ENCODE results near the gene MISP3. TPM values are rescaled to one million over a fixed set of nuclear protein-coding genes. Genes with fewer than 3 reads are reported as not detected.
"Not testable (repeated sequence)": the region's sequence is repeated elsewhere in the genome, so short reads cannot be mapped to it uniquely, and the experiment has no call there.

MISP3 gene
- total and polyA plus RNA-seq, 2 donors from 2014 or later = 8.7 to 32.0 TPM

DNA sequence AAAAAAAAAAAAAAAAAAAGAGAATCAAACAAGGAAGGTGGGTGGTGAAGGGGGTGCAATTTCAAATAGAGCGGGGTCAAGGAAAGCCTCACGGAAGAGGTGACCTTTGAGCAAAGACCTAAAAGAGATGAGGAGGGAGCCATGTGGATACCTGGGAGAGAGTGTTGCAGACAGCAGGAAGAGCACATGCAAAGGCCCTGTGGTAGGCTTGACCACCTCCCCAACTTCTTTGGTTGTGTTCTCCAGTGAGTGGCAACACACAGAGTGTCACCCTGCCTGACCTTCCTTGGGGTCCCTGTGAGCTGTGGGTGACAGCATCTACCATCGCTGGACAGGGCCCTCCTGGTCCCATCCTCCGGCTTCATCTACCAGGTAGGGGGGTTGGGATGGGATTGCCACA, 22.1 kb upstream of the MISP3 start:
- H3K27me3 ChIP-seq (ENCODE audit: control insufficient read depth, insufficient read depth, low read length) = no peaks in the 10 kb centered on the region
- no peak overlapping the region for H3K4me3 ChIP-seq (ENCODE audit: low read length in 3 of 3)
- H3K9ac ChIP-seq (ENCODE audit: low read length in 3 of 3) = no peak overlapping the region
- no peak overlapping the region for H3K27ac ChIP-seq (ENCODE audit: low read depth in 2 of 2, low read length in 2 of 2)
- intact Hi-C loops (cut with DNase I) = loop anchor here (10.0 kb wide), 1 partner anchor 166 kb away; no protein-coding TSS in a partner anchor
- no peak for DNase-seq
- no peaks in the 10 kb centered on the region for H3K36me3 ChIP-seq (ENCODE audit: control insufficient read depth in 2 of 3, insufficient read depth in 3 of 3, low read length in 3 of 3)
- peaks cover 0 to 5% (median 0%) of the 10 kb centered on the region in 3 donors for H3K9me3 ChIP-seq (ENCODE audit: control insufficient read depth in 2 of 3, insufficient read depth in 1 of 3, low read length in 3 of 3)
- no peak for FAIRE-seq
- H3K4me1 ChIP-seq (ENCODE audit: control insufficient read depth in 2 of 3, insufficient read depth in 2 of 3, low read depth in 1 of 3, low read length in 3 of 3) = no peaks in the 10 kb centered on the region
- TF ChIP-seq, protein P1, sequence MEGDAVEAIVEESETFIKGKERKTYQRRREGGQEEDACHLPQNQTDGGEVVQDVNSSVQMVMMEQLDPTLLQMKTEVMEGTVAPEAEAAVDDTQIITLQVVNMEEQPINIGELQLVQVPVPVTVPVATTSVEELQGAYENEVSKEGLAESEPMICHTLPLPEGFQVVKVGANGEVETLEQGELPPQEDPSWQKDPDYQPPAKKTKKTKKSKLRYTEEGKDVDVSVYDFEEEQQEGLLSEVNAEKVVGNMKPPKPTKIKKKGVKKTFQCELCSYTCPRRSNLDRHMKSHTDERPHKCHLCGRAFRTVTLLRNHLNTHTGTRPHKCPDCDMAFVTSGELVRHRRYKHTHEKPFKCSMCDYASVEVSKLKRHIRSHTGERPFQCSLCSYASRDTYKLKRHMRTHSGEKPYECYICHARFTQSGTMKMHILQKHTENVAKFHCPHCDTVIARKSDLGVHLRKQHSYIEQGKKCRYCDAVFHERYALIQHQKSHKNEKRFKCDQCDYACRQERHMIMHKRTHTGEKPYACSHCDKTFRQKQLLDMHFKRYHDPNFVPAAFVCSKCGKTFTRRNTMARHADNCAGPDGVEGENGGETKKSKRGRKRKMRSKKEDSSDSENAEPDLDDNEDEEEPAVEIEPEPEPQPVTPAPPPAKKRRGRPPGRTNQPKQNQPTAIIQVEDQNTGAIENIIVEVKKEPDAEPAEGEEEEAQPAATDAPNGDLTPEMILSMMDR (IDR thresholded peaks at IDR 0.05; ENCODE audit: borderline replicate concordance, extremely low read depth, insufficient read depth) = no peak

DNA sequence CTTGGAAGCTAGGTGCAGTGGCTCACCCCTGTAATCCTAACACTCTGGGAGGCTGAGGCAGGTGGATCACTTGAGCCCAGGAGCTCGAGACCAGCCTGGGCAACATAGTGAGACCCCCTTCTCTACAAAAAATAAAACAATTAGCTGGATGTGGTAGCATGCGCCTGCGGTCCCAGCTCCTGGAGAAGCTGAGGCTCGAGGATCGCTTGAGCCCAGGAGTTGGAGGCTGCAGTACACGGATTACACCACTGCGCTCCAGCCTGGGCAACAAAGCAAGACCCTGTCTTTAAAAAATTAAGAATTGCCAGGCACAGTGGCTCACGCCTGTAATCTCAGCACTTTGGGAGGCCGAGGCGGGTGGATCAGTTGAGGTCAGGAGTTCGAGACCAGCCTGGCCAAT, 21.6 kb upstream of the MISP3 start:
- not testable (repeated sequence) for H3K9ac ChIP-seq (ENCODE audit: low read length in 3 of 3); FAIRE-seq; H3K4me3 ChIP-seq (ENCODE audit: low read length in 3 of 3); H3K27ac ChIP-seq (ENCODE audit: low read depth in 2 of 2, low read length in 2 of 2); DNase-seq; H3K27me3 ChIP-seq (ENCODE audit: control insufficient read depth, insufficient read depth, low read length); H3K9me3 ChIP-seq (ENCODE audit: control insufficient read depth in 2 of 3, insufficient read depth in 1 of 3, low read length in 3 of 3); H3K36me3 ChIP-seq (ENCODE audit: control insufficient read depth in 2 of 3, insufficient read depth in 3 of 3, low read length in 3 of 3); H3K4me1 ChIP-seq (ENCODE audit: control insufficient read depth in 2 of 3, insufficient read depth in 2 of 3, low read depth in 1 of 3, low read length in 3 of 3)
- intact Hi-C loops (cut with DNase I) = loop anchor here (10.0 kb wide), 1 partner anchor 166 kb away; no protein-coding TSS in a partner anchor

DNA sequence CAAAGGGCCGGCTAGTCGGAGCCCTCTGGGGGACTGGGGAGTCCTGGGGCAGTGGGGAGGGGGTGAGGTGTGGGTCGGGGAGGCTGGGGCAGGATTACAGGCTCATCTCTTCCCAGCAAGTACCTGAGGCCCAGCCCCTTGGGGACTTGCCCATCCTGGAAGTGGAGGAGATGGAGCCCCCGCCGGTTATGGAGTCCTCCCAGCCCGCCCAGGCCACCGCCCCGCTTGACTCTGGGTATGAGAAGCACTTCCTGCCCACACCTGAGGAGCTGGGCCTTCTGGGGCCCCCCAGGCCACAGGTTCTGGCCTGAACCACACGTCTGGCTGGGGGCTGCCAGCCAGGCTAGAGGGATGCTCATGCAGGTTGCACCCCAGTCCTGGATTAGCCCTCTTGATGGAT, 20.6 kb upstream of the MISP3 start:
- TF ChIP-seq, protein P1 (IDR thresholded peaks at IDR 0.05; ENCODE audit: borderline replicate concordance, extremely low read depth, insufficient read depth) = no peak
- intact Hi-C loops (cut with DNase I) = loop anchor here (10.0 kb wide), 1 partner anchor 167 kb away; no protein-coding TSS in a partner anchor
- no peak for DNase-seq

DNA sequence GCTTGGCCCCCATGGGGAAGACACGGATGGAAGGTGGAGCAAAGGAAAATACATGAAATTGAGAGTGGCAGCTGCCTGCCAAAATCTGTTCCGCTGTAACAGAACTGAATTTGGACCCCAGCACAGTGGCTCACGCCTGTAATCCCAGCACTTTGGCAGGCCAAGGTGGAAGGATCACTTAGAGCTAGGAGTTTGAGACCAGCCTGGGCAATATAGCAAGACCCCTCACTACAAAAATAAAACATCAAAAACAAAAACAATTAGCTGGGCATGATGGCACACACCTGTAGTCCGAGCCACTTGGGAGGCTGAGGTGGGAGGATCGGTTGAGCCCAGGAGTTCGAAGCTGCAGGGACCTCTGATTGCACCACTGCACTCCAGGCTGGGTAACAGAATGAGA, 20.1 kb upstream of the MISP3 start:
- no peaks in the 10 kb centered on the region for H3K27me3 ChIP-seq (ENCODE audit: control insufficient read depth, insufficient read depth, low read length)
- no peak for FAIRE-seq
- TF ChIP-seq, protein P1 (IDR thresholded peaks at IDR 0.05; ENCODE audit: borderline replicate concordance, extremely low read depth, insufficient read depth) = no peak
- intact Hi-C loops (cut with DNase I) = loop anchor here (10.0 kb wide), 1 partner anchor 168 kb away; no protein-coding TSS in a partner anchor
- no peaks in the 10 kb centered on the region for H3K36me3 ChIP-seq (ENCODE audit: control insufficient read depth in 2 of 3, insufficient read depth in 3 of 3, low read length in 3 of 3)
- no peak for DNase-seq
- H3K9me3 ChIP-seq (ENCODE audit: control insufficient read depth in 2 of 3, insufficient read depth in 1 of 3, low read length in 3 of 3) = peaks cover 0 to 5% (median 0%) of the 10 kb centered on the region in 3 donors
- no peak overlapping the region for H3K9ac ChIP-seq (ENCODE audit: low read length in 3 of 3)
- H3K27ac ChIP-seq (ENCODE audit: low read depth in 2 of 2, low read length in 2 of 2) = no peak overlapping the region
- no peaks in the 10 kb centered on the region for H3K4me1 ChIP-seq (ENCODE audit: control insufficient read depth in 2 of 3, insufficient read depth in 2 of 3, low read depth in 1 of 3, low read length in 3 of 3)
- H3K4me3 ChIP-seq (ENCODE audit: low read length in 3 of 3) = no peak overlapping the region

More for the DNA sequence above, 20.6 kb upstream of the MISP3 start:
- no peak for FAIRE-seq
- Histone ChIP-seq H3K4me1 (ENCODE audit: control insufficient read depth in 2 of 3, insufficient read depth in 2 of 3, low read depth in 1 of 3, low read length in 3 of 3) (no peaks in the 10 kb centered on the region), H3K36me3 (ENCODE audit: control insufficient read depth in 2 of 3, insufficient read depth in 3 of 3, low read length in 3 of 3) (no peaks in the 10 kb centered on the region), H3K9ac (ENCODE audit: low read length in 3 of 3) (no peak overlapping the region), H3K9me3 (ENCODE audit: control insufficient read depth in 2 of 3, insufficient read depth in 1 of 3, low read length in 3 of 3) (peaks cover 0 to 5% (median 0%) of the 10 kb centered on the region in 3 donors), H3K27ac (ENCODE audit: low read depth in 2 of 2, low read length in 2 of 2) (no peak overlapping the region), H3K27me3 (ENCODE audit: control insufficient read depth, insufficient read depth, low read length) (no peaks in the 10 kb centered on the region), H3K4me3 (ENCODE audit: low read length in 3 of 3) (no peak overlapping the region)

Data from kidney (tissue), 14 donors.